Body of pancreas (tissue), 4 donors: ENCODE data around the gene COL23A1. TPM values are rescaled to one million over a fixed set of nuclear protein-coding genes. Genes with fewer than 3 reads are reported as not detected.

Source experiments
- ATAC-seq: fragments of 150-250 bp; one replicate; pipeline ENCODE4 v1.9.1; 2016
- DNase-seq, 4 donors: peaks; one replicate each; pipeline ENCODE4 v3.0.0-alpha.2; 2019
- H3K27ac ChIP-seq, 4 donors: fragments of 200-600 bp; sonication (generic); 1 replicate in 3 of 4; 2 replicates in 1 of 4; pipeline versions ENCODE4 v1.5.1 to v1.6.1; 2016 to 2019; ENCODE audit warnings: mild to moderate bottlenecking in 1 of 4, mixed read lengths in 1 of 4, moderate library complexity in 1 of 4
- H3K27me3 ChIP-seq, 2 donors: fragments of 200-600 bp; sonication (generic); one replicate each; pipeline ENCODE4 v1.6.0; 2016; ENCODE audit warnings: mild to moderate bottlenecking in 1 of 2
- H3K36me3 ChIP-seq, 2 donors: fragments of 200-600 bp; sonication (generic); replicated peaks in 1 of 2; 2 replicates each; pipeline ENCODE4 v1.5.1; 2016; ENCODE audit warnings: low read depth in 2 of 2; ENCODE audit not compliant: insufficient read depth in 1 of 2
- H3K4me1 ChIP-seq: fragments of 200-600 bp; sonication (generic); one replicate; pipeline ENCODE4 v1.6.0; 2016
- H3K4me3 ChIP-seq, 2 donors: fragments of 200-600 bp; sonication (generic); 1 replicate in 1 of 2; 2 replicates in 1 of 2; pipeline ENCODE4 v1.5.1; 2016 to 2019
- H3K9me3 ChIP-seq, 3 donors: fragments of 200-600 bp; sonication (generic); 1 replicate in 2 of 3; 2 replicates in 1 of 3; pipeline ENCODE4 v1.5.1; 2016
- CTCF ChIP-seq, 7 experiments: fragments of 450-650 bp in 4 of 7; fragments of 200-600 bp in 3 of 7; sonication (generic) in 3 of 7; IDR thresholded peaks; one replicate each; pipeline ENCODE4 v1.5.1; 2016 to 2019; ENCODE audit warnings: antibody characterized with exemption in 7 of 7
- POLR2A ChIP-seq, 3 donors: fragments of 450-650 bp; IDR thresholded peaks; one replicate each; pipeline ENCODE4 v1.6.1; 2016; ENCODE audit warnings: antibody characterized with exemption in 3 of 3, mild to moderate bottlenecking in 2 of 3
- WGBS, 2 donors: methylation state at CpG; one replicate each; pipeline ENCODE4 v1.1.5; 2017; 5-methylcytosine and 5-hydroxymethylcytosine counted together
- intact Hi-C: fragments of 100-400 bp; cut with DNase I; formaldehyde crosslinking; loops from one replicate; pipeline ENCODE4 v1.15.1; 2023
- total RNA-seq, 2 donors: library from RNA; depleted of rRNA; stranded (reverse); fragments of >200 nt; gene quantifications; one replicate each; pipeline ENCODE4 v1.1.0, GENCODE V29; 2016

COL23A1 gene
- total RNA-seq, 2 donors from 2014 or later = not detected

- Histone ChIP-seq H3K36me3 (no peaks in the 10 kb centered on the region), H3K27me3 (peaks cover 0 to 10% of the 10 kb centered on the region in 2 donors), H3K4me1 (no peaks in the 10 kb centered on the region), H3K9me3 (no peaks in the 10 kb centered on the region), H3K27ac (no peak overlapping the region), H3K4me3 (no peak overlapping the region)
- intact Hi-C loops = no loop called here
- 55 to 72% methylated on average over 9 of the region's 9 CpGs for WGBS, 2 donors
- ATAC-seq (no peak), DNase-seq (no peak)
- no peak for TF ChIP-seq POLR2A (IDR thresholded peaks at IDR 0.05)
- TF ChIP-seq CTCF (IDR thresholded peaks at IDR 0.05) = no peak
Observed at GRCh38 chr5:178355671-178356070, 234.5 kb downstream of the COL23A1 start.

GRCh38 chr5:178353461-178353860, 236.7 kb downstream of the COL23A1 start:
- ATAC-seq = no peak
- no peaks in the 10 kb centered on the region for H3K36me3 ChIP-seq
- peaks cover 0 to 10% of the 10 kb centered on the region in 2 donors for H3K27me3 ChIP-seq
- H3K4me3 ChIP-seq = no peak overlapping the region
- intact Hi-C loops = no loop called here
- TF ChIP-seq POLR2A (IDR thresholded peaks at IDR 0.05) (no peak), CTCF (IDR thresholded peaks at IDR 0.05) (no peak)
- 72% methylated on average over 9 of the region's 9 CpGs for WGBS, 2 donors
- no peaks in the 10 kb centered on the region for H3K4me1 ChIP-seq
- no peaks in the 10 kb centered on the region for H3K9me3 ChIP-seq
- H3K27ac ChIP-seq = no peak overlapping the region
- DNase-seq = no peak

- H3K9me3 ChIP-seq = no peaks in the 10 kb centered on the region
- DNase-seq = no peak
- no peak overlapping the region for H3K27ac ChIP-seq
- H3K4me3 ChIP-seq = no peak overlapping the region
- no peak for TF ChIP-seq CTCF (IDR thresholded peaks at IDR 0.05)
- TF ChIP-seq POLR2A (IDR thresholded peaks at IDR 0.05) = no peak
- peaks cover 0 to 10% of the 10 kb centered on the region in 2 donors for H3K27me3 ChIP-seq
- intact Hi-C loops = no loop called here
- no peak for ATAC-seq
- no peaks in the 10 kb centered on the region for H3K4me1 ChIP-seq
- H3K36me3 ChIP-seq = no peaks in the 10 kb centered on the region
- WGBS, 2 donors = 67 to 68% methylated on average over 8 of the region's 8 CpGs
Observed at GRCh38 chr5:178352035-178352349, 238.2 kb downstream of the COL23A1 start.

- TF ChIP-seq CTCF (IDR thresholded peaks at IDR 0.05) (no peak), POLR2A (IDR thresholded peaks at IDR 0.05) (no peak)
- no peak overlapping the region for H3K27ac ChIP-seq
- ATAC-seq = no peak
- no peaks in the 10 kb centered on the region for H3K36me3 ChIP-seq
- intact Hi-C loops = no loop called here
- DNase-seq = no peak
- WGBS, 2 donors = 77 to 78% methylated on average over 18 of the region's 18 CpGs
- no peaks in the 10 kb centered on the region for H3K4me1 ChIP-seq
- peaks cover 0 to 10% of the 10 kb centered on the region in 2 donors for H3K27me3 ChIP-seq
- no peaks in the 10 kb centered on the region for H3K9me3 ChIP-seq
- no peak overlapping the region for H3K4me3 ChIP-seq
Observed at GRCh38 chr5:178351221-178352034, 238.8 kb downstream of the COL23A1 start.
